RWPE2 (cell line): ENCODE data around the gene ANKRD36.
"Not testable (repeated sequence)": the region's sequence is repeated elsewhere in the genome, so short reads cannot be mapped to it uniquely, and the experiment has no call there.

Experiments used
- ATAC-seq: fragments of 200-7000 bp; cut with Tn5 transposase; 3 replicates; pipeline ENCODE4 v1.9.1; 2021; ENCODE audit warnings: low read depth
- DNase-seq: peaks from one replicate; pipeline ENCODE4 v3.0.0-alpha.2; 2020; ENCODE audit warnings: low spot score
- H3K27ac ChIP-seq: fragments of 450-650 bp; 2 replicates; pipeline ENCODE4 v1.5.1; 2017; ENCODE audit warnings: mild to moderate bottlenecking; ENCODE audit not compliant: poor library complexity, severe bottlenecking
- H3K27me3 ChIP-seq: fragments of 250-450 bp; sonication (Bioruptor Pico); 2 replicates; pipeline ENCODE4 v1.5.1; 2021; ENCODE audit warnings: mild to moderate bottlenecking, moderate library complexity; ENCODE audit not compliant: insufficient read depth, poor library complexity, severe bottlenecking
- H3K36me3 ChIP-seq: fragments of 250-450 bp; sonication (Bioruptor Pico); 2 replicates; pipeline ENCODE4 v1.5.1; 2020; ENCODE audit warnings: low read depth, mild to moderate bottlenecking, moderate library complexity
- H3K4me1 ChIP-seq: fragments of 250-450 bp; sonication (Bioruptor Pico); 2 replicates; pipeline ENCODE4 v1.5.1; 2021; ENCODE audit warnings: mild to moderate bottlenecking, moderate library complexity; ENCODE audit not compliant: insufficient read depth, poor library complexity, severe bottlenecking
- H3K4me3 ChIP-seq: fragments of 250-450 bp; sonication (Bioruptor Pico); 2 replicates; pipeline ENCODE4 v1.5.1; 2021; ENCODE audit warnings: mild to moderate bottlenecking, moderate library complexity; ENCODE audit not compliant: severe bottlenecking
- H3K9me3 ChIP-seq: fragments of 250-450 bp; sonication (Bioruptor Pico); 2 replicates; pipeline ENCODE4 v1.5.1; 2021; ENCODE audit warnings: mild to moderate bottlenecking, moderate library complexity; ENCODE audit not compliant: severe bottlenecking
- TF ChIP-seq, protein P1 (sequence below): fragments of 450-650 bp; IDR thresholded peaks from one replicate; pipeline ENCODE4 v1.5.1; 2017; ENCODE audit warnings: mild to moderate bottlenecking, moderate library complexity; ENCODE audit not compliant: poor library complexity, severe bottlenecking

ANKRD36 gene

DNA sequence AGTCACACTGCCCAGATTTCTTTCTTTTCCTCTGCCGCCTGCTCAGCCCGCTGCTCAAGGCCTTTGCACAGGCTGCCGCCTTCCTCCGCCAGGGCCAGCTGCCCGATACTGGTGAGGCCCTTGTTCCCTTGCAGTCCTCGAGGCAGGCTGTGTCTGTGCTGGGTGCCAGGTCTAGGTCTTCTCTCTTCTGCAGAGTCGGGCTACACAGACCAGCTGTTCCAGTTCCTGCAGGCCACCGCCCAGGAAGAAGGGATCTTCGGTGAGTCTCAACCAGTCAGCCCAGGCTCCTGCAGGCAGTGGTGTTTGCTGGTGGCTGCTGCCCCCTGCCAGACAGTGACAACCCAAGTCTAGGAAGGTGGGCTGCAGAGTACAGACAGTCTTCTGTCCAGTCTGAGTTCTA, 30.7 kb upstream of the ANKRD36 start:
- H3K4me3 ChIP-seq, H3K27ac ChIP-seq, H3K36me3 ChIP-seq, DNase-seq, H3K9me3 ChIP-seq, H3K4me1 ChIP-seq, H3K27me3 ChIP-seq: not testable (repeated sequence)
- peak; percentile 41; the same call in 2 of the 3 replicates for ATAC-seq

DNA sequence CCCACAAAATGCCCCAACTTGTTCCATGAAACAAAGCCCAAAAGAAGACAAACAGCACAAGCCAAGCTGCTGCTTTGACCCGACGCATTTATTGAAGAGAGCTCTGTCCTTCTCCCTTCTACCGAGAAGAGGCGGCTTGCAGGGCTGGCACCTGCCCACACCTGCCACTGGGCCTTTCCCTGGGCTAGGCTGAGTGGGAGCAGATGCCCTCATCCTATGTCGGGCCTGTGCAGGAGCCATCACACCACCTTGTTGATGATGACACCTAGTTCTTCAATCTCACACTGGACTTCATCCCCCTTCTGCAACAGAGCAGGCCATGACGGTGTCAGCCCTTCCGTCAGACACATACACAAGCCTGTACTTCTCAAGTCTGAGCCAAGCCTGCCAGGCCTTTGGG, 29.4 kb upstream of the ANKRD36 start:
- not testable (repeated sequence) for H3K9me3 ChIP-seq, H3K4me1 ChIP-seq, H3K27ac ChIP-seq, DNase-seq, H3K4me3 ChIP-seq, H3K36me3 ChIP-seq, H3K27me3 ChIP-seq, ATAC-seq

DNA sequence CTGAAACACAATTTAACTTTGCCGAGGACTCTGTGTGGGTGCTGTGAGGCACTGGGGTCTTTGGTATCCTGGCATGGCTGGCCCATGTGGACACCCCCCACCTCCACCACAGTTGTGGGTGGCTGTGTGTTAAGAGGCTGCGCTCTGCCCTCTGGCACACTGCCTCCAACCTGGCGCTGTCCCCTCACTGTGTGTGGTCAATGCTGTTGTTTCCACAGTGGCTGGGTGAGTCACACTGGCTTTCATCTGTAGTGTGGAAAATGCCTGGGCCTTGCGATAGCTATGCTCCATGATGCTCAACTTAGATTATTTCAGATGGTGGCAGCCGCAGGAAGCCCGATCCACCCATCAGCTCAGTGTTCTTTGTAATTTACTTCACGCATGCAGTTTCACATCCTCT, 27.9 kb upstream of the ANKRD36 start:
- H3K4me3 ChIP-seq: not testable (repeated sequence)
- peak; percentile 24; the same call in 1 of the 3 replicates for ATAC-seq

DNA sequence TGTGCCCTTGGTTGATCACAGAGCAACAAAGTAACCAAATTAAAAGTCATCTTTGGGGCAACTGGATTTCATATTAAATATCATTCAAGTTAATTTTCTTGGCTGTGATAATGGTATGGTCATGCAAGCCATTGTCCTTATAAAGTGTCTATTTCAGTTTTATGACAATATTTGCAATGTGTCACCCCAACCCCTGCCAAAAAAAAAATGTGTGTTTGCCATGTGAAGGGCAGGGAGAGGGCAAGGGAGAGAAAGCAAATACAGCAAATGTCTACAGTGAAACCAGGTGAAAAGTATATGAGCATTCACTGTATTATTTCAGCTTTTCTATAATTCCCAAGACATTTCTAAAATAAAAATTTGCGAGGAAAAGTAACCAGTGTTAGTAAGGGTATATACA, 24.2 kb upstream of the ANKRD36 start:
- H3K36me3 ChIP-seq, H3K9me3 ChIP-seq, H3K27me3 ChIP-seq, H3K4me3 ChIP-seq, ATAC-seq, H3K4me1 ChIP-seq, H3K27ac ChIP-seq, DNase-seq: not testable (repeated sequence)

More for the DNA sequence above, 27.9 kb upstream of the ANKRD36 start:
- DNase-seq, H3K27ac ChIP-seq, H3K9me3 ChIP-seq, H3K36me3 ChIP-seq, H3K4me1 ChIP-seq, H3K27me3 ChIP-seq: not testable (repeated sequence)

DNA sequence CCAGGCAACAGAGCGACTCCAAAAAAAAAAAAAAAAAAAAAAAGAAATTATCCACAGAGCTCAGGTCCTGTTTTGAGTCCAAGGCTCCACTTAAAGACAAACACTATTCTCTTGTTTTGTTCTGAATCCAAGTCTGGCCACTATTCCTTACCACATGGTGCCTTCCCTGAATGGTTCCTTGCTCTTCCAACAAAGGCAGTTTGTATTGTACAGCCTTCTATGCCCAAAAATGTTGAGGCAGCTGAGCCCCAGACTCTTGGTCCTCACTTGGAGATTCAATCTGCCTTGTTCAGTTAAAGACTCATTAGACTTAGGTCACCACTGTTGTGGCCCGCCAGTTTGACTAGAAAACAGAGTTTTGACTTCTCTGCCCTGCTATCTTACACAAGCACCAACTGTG, 20.0 kb upstream of the ANKRD36 start:
- not testable (repeated sequence) for H3K36me3 ChIP-seq, ATAC-seq, H3K27me3 ChIP-seq, DNase-seq, H3K4me1 ChIP-seq, H3K4me3 ChIP-seq, H3K27ac ChIP-seq, H3K9me3 ChIP-seq

DNA sequence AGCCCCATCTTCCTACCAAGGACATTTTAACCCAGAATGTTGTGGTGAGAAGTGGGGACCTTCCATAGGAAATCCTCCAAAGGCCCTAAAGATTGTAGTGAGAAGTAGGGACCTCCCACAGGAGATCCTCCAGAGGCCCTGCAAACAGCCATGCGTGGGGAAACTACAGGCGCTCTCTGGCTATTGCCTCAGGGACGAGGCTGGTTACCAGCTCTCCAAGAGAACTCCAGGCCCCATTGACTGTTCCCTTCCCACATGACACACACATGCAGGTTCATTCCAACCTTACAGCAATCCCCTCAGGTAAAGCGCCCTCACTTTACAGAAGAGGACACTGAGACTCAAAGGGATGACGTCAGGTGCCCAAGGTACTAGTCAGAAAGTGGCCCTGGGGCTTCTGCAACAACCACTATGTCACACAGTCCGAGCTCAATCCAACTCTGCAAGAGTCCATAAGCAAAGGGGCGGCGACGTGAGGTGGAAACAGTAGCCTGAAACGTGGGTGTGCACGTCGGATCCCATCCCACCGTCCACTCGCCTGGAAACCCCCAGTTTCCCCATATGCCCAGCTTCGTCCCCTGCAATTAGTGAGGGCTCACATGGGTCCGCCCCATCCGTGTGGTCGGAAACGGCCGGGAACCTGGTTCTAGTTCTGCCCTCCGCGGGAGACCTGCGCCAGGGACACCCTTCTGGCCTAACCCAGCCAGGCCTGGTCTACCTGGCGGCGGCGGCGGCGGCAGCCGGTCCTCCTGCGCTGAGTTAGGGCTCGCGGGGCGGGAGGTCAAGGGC, 18.8 kb upstream of the ANKRD36 start:
- H3K4me1 ChIP-seq, H3K36me3 ChIP-seq, H3K27ac ChIP-seq, DNase-seq, H3K4me3 ChIP-seq, H3K27me3 ChIP-seq, H3K9me3 ChIP-seq: not testable (repeated sequence)
- ATAC-seq: peak; percentile 26

DNA sequence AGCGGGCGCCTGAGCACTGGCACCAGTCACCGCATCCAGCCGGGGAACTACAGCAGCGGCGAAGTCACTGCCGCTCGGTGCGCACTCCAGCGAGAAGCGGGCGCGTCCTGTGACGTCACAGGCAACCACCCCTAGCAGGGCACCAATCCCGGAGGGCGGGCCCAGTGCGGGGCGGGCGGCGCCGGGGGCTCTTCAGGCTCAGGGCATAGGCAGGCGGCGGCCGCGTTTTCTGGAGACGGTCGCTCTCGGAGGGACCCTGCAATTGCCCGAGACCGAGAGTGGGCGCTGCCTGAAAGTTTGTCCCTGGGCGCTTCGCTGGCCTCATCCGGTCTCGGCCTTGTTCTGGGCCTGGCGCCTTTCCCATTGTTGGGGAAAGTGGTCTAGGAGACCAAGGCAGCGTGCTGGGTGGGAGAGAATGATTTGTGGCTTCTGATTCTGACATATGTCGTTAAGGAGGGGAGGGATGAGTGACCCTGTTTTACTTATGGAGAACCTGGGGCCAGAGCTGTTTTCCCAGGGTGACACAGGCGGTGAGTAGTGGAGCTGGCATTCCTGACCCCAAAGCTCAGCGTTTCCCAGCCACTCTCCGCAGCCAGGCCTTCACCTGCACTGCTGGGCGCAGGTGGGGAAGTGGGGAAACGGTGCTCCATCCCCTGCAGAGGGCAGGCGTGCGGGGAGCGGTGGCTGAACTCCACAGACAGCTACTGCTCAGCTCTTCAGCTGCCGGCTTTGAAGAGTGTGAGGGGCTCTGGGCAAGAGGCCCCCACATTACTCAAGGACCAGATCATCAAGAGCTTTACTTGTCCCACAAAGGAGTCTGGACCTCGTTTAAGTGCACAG, 18.0 kb upstream of the ANKRD36 start, which contains the start of gene FAHD2B:
FAHD2B (minus strand) TSS at position 111 of the 840 bp plus-strand sequence. CDS start 3,176 bp downstream, outside the sequence.
- H3K4me3 ChIP-seq: peak within 1 kb of the TSS; percentile 13
- H3K27ac ChIP-seq, DNase-seq, H3K27me3 ChIP-seq, H3K36me3 ChIP-seq, H3K4me1 ChIP-seq, H3K9me3 ChIP-seq: not testable (repeated sequence)
- peak; percentile 81 for ATAC-seq

DNA sequence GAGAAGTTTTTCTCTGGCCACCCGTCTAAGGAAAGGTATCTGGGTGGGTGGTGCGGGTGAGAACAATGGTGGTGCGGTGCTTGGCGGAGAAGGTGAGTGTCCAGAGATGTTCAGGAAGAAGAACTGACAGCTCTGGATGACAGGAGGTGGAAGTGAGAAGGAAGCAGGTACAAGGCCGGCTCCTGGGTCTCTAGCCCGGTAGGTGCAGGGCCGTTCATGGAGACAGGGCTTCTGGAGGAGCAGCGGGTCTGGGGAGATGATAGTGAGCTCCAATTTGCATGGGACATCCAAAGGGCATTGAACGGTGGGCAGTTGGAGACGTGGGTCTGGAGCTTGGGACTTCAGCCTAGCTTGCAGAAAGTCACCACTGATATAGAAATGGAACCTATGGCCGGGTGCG, 17.3 kb upstream of the ANKRD36 start:
- no peaks in the 10 kb centered on the region for H3K4me1 ChIP-seq
- no peaks in the 10 kb centered on the region for H3K27me3 ChIP-seq
- no peaks in the 10 kb centered on the region for H3K9me3 ChIP-seq
- no peak overlapping the region for H3K27ac ChIP-seq
- TF ChIP-seq, protein P1, sequence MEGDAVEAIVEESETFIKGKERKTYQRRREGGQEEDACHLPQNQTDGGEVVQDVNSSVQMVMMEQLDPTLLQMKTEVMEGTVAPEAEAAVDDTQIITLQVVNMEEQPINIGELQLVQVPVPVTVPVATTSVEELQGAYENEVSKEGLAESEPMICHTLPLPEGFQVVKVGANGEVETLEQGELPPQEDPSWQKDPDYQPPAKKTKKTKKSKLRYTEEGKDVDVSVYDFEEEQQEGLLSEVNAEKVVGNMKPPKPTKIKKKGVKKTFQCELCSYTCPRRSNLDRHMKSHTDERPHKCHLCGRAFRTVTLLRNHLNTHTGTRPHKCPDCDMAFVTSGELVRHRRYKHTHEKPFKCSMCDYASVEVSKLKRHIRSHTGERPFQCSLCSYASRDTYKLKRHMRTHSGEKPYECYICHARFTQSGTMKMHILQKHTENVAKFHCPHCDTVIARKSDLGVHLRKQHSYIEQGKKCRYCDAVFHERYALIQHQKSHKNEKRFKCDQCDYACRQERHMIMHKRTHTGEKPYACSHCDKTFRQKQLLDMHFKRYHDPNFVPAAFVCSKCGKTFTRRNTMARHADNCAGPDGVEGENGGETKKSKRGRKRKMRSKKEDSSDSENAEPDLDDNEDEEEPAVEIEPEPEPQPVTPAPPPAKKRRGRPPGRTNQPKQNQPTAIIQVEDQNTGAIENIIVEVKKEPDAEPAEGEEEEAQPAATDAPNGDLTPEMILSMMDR: no peak
- no peaks in the 10 kb centered on the region for H3K36me3 ChIP-seq
- ATAC-seq: no peak
- H3K4me3 ChIP-seq: no peak overlapping the region
- DNase-seq: no peak

DNA sequence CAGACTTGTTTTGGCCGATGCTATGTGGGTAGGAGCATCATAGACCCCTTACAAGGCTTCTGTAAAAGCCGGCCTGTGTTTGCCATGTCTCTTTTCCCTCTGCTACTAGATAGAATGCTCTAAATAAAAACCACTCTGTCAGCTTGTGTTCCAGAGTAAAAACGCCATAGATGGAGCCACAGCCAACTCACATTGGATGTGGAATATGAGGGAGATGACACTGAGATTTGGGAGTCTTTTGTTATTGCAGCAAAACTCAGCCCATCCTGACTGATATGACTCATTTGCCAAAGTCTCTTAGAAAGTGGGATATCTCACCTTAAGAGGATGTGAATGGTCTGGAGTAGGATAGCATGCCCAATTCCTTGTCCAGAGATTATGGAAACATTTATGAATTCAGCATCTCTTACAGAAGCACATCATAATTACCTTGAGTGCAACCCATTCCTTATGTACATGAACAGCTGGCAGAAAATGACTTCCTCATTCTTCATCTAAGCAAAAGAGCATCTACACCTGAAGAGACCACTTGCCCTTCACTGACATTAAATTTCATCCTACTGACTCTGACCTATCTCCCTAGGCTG, 14.1 kb upstream of the ANKRD36 start:
- DNase-seq, H3K27ac ChIP-seq, H3K27me3 ChIP-seq, H3K9me3 ChIP-seq, H3K36me3 ChIP-seq, H3K4me1 ChIP-seq, H3K4me3 ChIP-seq, ATAC-seq: not testable (repeated sequence)

DNA sequence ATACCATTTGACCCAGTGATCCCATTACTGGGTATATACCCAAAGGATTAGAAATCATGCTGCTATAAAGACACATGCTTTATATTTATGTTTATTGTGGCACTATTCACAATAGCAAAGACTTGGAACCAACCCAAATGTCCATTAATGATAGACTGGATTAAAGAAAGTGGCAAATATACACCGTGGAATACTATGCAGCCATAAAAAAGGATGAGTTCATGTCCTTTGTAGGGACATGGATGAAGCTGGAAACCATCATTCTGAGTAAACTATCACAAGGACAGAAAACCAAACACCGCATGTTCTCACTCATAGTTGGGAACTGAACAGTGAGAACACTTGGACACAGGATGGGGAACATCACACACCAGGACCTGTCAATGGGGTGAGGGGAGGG, 6.1 kb upstream of the ANKRD36 start:
- ATAC-seq, H3K27ac ChIP-seq, H3K36me3 ChIP-seq, H3K27me3 ChIP-seq, H3K4me1 ChIP-seq, H3K9me3 ChIP-seq, DNase-seq, H3K4me3 ChIP-seq: not testable (repeated sequence)
